Stimulated activated CD8-positive, alpha-beta memory T cell treated with anti-CD3 and anti-CD28 coated beads, Interleukin-4, amount 100 ng/mL, for 4 hours (primary cell): ENCODE data around the gene SUCO.

ENCODE experiments used
- DNase-seq, 2 donors: peaks; one replicate each; pipeline ENCODE4 v3.0.0-alpha.2; 2020; ENCODE audit warnings: low read depth in 2 of 2, low spot score in 1 of 2

The SUCO gene

GRCh38 chr1:172515927-172516326, 17.0 kb upstream of the SUCO start:
- no peak for DNase-seq

GRCh38 chr1:172517081-172517480, 15.9 kb upstream of the SUCO start:
- DNase-seq = no peak

GRCh38 chr1:172517545-172517944, 15.4 kb upstream of the SUCO start:
- no peak for DNase-seq

GRCh38 chr1:172529304-172529703, 3.6 kb upstream of the SUCO start:
- no peak for DNase-seq

- DNase-seq = no peak
Observed at GRCh38 chr1:172530000-172530399, 3.0 kb upstream of the SUCO start.

GRCh38 chr1:172531412-172532182, 1.4 kb upstream of the SUCO start:
- DNase-seq = no peak

GRCh38 chr1:172532183-172532699, 709 bp upstream of the SUCO start:
- peak; percentile 65 to 68 for DNase-seq

GRCh38 chr1:172533513-172534151, 682 bp downstream of the SUCO start:
- peak; percentile 4 to 9 for DNase-seq

GRCh38 chr1:172536256-172536655, 3.3 kb downstream of the SUCO start:
- DNase-seq = no peak

- no peak for DNase-seq
Observed at GRCh38 chr1:172537366-172537765, 4.4 kb downstream of the SUCO start.

- no peak for DNase-seq
Observed at GRCh38 chr1:172537827-172538391, 5.0 kb downstream of the SUCO start.

- no peak for DNase-seq
Observed at GRCh38 chr1:172540635-172541034, 7.7 kb downstream of the SUCO start.

GRCh38 chr1:172544481-172545104, 11.6 kb downstream of the SUCO start:
- DNase-seq = no peak

GRCh38 chr1:172545396-172546004, 12.6 kb downstream of the SUCO start:
- no peak for DNase-seq

- DNase-seq = no peak
Observed at GRCh38 chr1:172547071-172547470, 14.1 kb downstream of the SUCO start.

- DNase-seq = no peak
Observed at GRCh38 chr1:172549621-172550280, 16.8 kb downstream of the SUCO start.

GRCh38 chr1:172551279-172551678, 18.3 kb downstream of the SUCO start:
- DNase-seq = no peak

GRCh38 chr1:172554915-172555314, 22.0 kb downstream of the SUCO start:
- DNase-seq = no peak

GRCh38 chr1:172556461-172556860, 23.5 kb downstream of the SUCO start:
- DNase-seq = no peak

GRCh38 chr1:172557270-172557669, 24.3 kb downstream of the SUCO start:
- no peak for DNase-seq
